Cardiac septum (tissue), 1 donor: ENCODE results near the gene SWAP70. TPM values are rescaled to one million over a fixed set of nuclear protein-coding genes. Genes with fewer than 3 reads are reported as not detected.
"Not testable (repeated sequence)": the region's sequence is repeated elsewhere in the genome, so short reads cannot be mapped to it uniquely, and the experiment has no call there.

Experiments
- DNase-seq: peaks from one replicate; pipeline ENCODE4 v3.0.0-alpha.2; 2020; ENCODE audit warnings: low spot score
- intact Hi-C: fragments of 100-400 bp; cut with DNase I; formaldehyde crosslinking; loops from one replicate; pipeline ENCODE4 v1.14.0; 2022
- long read RNA-seq: library from polyadenylated mRNA; unstranded; transcript quantifications from one replicate; pipeline ENCODE4 v2.0.0, GENCODE V29; 2021
- total RNA-seq: library from RNA; stranded (reverse); fragmentation: NEBNext Ultra II Directional; extraction: Animal tissue kit (Norgen Biotek cat#: 25700); gene quantifications from one replicate; pipeline ENCODE4 v1.2.1, GENCODE V29; 2021
- donor health status: DM: no; HTN: no; CAD: no.

SWAP70 gene
- total RNA-seq, result 27.6 TPM
- long read RNA-seq, full-length matches to known transcripts, result 66 of 102 reads
- long read RNA-seq, partial matches to known transcripts, result 23 of 102 reads
- long read RNA-seq, other reads (novel, unspliced or antisense), result 13 of 102 reads

DNA sequence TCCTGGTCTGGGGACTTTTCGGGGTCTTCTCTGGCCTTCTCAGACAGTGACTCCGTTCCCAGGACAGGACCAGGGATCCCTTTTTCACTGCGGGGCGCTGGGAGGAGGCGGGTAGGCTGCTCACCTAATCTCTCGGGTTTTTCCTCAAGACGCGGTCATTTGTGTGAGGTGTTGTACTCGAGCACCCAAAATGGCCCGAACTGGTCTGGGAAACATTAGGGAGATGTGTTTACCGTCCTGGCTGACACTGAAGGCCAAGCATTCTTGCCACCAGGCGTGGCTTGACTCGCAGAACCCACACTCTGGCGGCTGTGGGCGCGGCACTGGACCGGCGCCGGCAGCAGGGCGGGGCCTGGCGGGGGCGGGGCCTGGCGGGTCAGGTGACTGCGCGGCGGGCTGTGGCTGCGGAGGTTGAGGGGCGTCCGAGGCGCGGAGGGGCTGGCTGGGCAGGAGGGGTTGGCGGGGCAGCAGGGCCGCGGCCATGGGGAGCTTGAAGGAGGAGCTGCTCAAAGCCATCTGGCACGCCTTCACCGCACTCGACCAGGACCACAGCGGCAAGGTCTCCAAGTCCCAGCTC is at the start of gene SWAP70:
TSS of gene SWAP70 (plus strand) at position 379 of the 577 bp plus-strand sequence. CDS start at position 482, 103 bp downstream.
- peak; percentile 96 for DNase-seq
- intact Hi-C loops, result loop anchor here (2.0 to 5.0 kb wide), 4 partner anchors 25 to 91 kb away; partner anchors contain the start of gene WEE1

DNA sequence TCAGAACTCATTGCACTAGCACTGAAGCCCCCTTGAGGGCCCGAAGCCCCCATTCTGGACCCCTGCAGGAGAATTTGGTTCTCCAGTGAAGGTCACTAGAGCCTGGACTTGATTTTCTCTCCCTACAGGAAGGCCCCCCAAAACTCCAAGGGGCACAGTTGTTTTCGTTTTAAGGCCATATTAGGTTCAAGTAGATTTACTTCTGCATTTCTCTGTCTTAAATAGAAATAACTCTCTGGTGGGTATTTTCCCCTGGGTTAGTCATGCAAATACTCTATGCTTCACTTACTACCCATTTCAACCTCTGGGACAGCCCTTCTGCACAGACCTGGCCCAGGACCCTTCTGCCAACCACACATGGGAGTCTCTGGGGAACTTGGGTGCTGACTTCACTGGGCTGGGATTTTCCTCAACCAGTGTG is 48.8 kb upstream of the SWAP70 start:
- DNase-seq, result no peak
- intact Hi-C loops, result loop anchor here (2.0 kb wide), 1 partner anchor 134 kb away; no protein-coding TSS in a partner anchor

DNA sequence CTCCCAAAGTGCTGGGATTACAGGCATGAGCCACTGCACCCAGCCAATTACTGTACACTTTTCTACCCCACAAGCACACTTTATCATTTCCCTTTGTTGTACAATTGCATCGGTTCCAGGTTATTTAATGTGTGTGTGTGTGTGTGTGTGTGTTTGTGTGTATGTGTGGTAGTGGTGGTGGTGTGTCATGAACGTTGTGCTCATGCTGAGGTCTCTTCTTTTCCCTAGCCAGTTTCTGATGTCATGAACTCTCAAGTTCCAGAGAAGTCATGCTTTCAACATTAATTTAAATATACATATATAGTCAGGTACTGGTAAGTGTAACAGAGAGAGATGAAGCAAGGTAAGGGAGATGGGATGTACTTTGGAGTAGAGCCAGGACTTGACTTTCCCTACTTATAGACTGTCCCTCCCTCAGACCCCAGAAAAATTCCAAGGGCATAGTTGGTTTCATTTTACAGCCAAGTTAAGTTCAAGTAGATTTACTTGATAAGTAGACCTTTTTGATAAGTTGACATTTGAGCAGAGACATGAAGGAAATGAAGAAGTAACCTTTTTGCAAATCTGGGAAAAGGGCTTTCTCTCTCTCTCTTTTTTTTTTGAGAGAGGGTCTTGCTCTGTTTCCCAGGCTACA is 47.7 kb upstream of the SWAP70 start:
- no peak for DNase-seq
- intact Hi-C loops, result no loop called here

DNA sequence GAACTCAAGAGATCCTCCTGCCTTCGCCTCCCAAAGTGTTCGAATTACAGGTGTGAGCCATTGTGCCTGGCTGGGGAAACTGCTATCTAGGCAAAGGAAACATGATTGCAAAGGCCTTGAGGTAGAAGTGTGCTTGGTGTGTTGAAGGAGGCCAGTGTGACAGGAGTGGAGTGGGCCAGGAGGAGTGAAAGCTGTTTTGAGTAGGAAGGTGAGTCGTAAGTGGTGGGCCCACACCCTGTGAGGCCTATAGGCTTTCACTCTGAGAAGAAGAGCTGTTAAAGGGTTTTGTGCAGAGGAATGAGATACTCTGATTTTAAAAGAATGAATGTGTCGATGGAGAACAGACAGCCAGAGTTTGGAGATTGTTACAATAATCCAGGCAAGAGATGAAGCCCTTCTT is 47.0 kb upstream of the SWAP70 start:
- DNase-seq, result no peak
- intact Hi-C loops, result no loop called here

GRCh38 chr11:9617940-9618339 is 45.9 kb upstream of the SWAP70 start:
- no peak for DNase-seq
- intact Hi-C loops, result no loop called here

- intact Hi-C loops, result no loop called here
These were observed 44.9 kb upstream of the SWAP70 start for GRCh38 chr11:9619004-9619403.

DNA sequence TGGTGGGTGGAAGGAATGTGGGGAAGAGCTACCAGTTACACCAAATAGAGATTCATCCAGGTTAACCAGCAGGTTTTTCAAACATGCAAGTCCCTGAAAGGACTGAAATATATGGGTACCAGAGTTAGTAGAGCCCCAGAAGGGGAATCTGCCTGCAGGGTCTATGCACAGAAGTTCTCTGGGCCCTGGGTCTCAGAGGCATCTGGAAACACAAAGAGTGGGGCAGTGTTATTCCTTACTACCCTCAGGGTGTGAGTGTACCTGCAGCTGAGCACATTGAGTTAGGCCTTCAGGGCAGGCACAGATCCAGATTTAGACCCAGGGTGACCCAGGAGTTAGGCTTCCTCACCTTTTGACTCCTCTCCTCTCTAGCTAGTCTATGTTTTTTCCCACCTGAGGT is 43.9 kb upstream of the SWAP70 start:
- DNase-seq, result no peak
- intact Hi-C loops, result no loop called here

More at GRCh38 chr11:9619004-9619403, 44.9 kb upstream of the SWAP70 start:
- no peak for DNase-seq

GRCh38 chr11:9622353-9622752 is 41.5 kb upstream of the SWAP70 start:
- DNase-seq, intact Hi-C loops: not testable (repeated sequence)

- intact Hi-C loops, DNase-seq: not testable (repeated sequence)
These were observed 40.8 kb upstream of the SWAP70 start for GRCh38 chr11:9623053-9623452.

DNA sequence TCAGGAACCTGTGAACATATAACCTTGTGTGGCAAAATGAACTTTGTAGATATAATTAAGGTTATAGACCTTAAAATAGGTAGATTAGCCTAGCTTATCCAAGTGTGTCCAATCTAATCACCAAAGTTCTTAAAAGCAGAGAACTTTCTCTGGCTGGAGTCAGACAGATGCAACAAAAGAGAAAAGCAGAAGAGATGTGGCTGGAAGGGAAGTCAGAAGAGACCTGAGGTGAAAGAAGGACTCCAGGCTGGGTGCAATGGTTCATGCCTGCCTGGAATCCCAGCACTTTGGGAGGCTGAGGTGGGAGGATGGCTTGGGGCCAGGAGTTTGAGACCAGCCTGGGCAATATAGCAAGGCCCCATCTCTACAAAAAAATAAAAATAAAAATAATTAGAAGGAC is 39.4 kb upstream of the SWAP70 start:
- intact Hi-C loops, result no loop called here
- DNase-seq, result no peak

DNA sequence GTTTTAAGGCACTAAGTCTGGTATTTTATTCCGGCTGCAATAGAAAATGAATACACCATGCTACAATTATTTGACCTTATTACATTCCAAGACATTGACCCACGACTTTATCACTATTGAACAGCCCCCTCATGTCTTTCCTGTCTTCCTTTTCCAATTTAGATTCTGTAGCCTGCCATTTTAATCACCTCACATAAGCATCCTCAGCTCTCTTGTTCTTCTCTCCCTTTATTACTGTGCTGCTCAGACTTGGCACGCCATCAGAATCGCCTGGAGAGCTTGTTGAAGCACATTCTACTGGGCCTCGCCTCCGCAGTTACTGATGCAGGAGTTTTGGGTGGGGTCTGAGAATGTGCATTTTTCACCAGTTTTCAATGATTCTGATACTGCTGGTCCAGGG is 38.7 kb upstream of the SWAP70 start:
- DNase-seq, result no peak
- intact Hi-C loops, result no loop called here

GRCh38 chr11:9625728-9626127 is 38.1 kb upstream of the SWAP70 start:
- DNase-seq, result no peak
- intact Hi-C loops, result no loop called here

DNA sequence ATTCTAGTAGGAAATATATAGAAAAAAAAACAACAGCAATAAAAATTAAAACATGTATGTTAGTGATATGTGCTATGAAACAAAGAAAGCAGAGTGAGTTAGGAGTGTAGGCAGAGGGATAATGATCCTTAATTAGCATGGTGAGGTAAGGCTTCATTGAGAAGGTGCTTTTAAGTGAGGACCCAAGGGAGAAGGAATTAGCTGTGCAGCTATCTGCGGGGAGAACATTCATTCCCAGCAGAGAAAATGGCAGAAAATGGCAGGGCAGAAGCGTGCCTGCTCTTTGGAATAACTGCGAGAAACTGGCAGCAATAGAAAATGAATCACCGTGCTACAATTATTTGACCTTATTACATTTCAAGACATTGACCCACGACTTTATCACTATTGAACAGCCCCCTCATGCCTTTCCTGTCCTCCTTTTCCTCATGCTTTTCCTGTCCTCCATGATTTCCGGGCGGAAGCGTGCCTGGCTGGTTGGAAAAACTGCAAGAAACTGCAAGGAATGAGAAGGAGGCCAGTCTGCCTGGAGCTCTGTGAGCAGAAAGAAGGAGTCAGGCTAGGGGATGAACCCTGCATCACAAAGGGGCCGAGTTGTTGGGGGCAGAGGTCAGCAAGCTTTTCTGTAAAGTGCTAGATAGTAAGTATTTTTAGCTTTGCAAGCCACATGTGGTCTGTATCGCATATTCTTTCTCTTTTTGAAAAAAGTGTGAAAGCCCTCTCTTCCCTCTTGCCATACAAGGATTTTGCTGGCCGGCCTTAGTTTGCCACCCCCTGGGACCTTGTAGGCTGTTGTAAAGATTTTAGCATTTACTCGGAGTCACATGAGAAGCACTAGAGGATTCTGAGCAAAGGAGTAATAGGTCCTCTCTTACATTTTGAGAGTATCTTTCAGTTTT is 37.1 kb upstream of the SWAP70 start:
- no peak for DNase-seq
- intact Hi-C loops, result no loop called here

DNA sequence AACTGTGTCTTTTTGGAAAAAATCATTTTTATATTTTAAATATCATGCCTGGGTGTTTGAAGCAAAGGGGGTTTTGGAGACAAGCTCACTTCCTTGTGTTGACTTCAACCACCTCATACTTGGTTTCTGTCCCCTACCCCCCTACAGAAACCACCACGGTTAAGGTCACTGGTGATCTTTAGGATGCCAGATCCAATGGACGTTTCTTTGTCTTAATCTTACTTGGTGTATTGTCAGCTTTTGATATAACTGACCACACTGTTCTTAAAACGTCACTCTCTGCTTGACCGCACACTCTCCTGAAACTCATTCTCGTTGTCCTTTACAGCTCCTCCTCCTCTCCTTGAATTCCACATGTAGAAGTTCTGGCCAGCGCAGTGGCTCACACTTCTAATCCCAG is 34.8 kb upstream of the SWAP70 start:
- intact Hi-C loops, result no loop called here
- no peak for DNase-seq

DNA sequence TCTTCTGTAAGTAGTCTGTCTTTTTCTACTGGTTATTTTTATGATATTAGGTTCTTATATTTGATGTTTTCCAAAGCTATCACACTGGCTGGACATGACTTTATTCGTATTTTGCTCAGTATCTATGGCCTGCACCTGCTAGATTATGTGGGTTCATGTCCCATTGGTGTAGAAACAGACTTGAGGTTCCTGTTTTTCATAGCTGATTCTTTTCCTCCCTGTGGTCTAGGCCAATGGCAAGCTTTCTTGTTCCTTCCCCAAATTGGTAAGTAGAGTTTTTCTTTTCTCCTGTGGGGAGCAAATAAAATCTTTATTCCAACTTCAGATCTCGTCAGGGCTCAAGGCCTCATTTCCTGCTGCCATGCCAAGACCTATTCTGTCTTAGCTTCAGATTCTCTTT is 30.2 kb upstream of the SWAP70 start:
- DNase-seq, result no peak
- intact Hi-C loops, result no loop called here

GRCh38 chr11:9636691-9637090 is 27.2 kb upstream of the SWAP70 start:
- intact Hi-C loops, result no loop called here
- DNase-seq, result no peak

DNA sequence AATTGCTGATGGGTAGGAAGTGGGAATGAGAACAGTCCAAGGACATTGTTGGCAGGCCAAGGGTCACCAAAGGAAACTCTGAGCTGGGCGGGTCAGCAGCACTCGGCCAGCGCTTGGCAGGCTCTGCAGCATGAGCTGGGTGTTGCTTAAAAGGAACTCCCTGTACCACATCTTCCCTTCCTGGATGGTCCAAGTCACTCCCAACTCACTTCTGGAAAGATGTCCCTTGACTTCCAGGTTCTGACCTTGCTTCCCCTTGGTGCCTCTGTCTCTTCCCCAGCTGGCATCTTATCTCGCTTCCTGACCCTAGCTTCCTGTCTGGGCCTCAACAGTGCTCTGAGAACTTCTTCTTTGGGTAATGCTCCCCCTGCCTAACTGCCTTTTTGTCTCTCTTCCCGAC is 24.8 kb upstream of the SWAP70 start:
- intact Hi-C loops, result no loop called here

DNA sequence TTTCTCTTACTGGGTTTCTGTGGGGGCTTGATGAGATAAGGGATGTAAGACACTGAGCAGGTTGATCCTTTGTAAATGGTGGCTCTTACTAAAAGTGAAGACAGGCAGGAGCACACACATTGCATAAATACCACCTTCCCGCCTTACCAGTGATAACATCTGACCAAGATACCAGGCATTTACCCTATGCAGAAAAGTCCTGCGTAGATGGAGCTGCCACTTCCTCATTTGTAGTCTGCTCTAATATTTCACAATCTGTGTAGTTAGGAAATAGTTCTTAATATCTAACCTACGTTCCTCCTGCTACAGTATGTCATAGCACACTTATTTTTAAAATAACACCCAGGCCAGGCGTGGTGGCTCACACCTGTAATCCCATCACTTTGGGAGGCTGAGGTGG is 23.9 kb upstream of the SWAP70 start:
- intact Hi-C loops, result no loop called here
- DNase-seq, result no peak

More for the DNA sequence above, 24.8 kb upstream of the SWAP70 start:
- DNase-seq, result no peak

DNA sequence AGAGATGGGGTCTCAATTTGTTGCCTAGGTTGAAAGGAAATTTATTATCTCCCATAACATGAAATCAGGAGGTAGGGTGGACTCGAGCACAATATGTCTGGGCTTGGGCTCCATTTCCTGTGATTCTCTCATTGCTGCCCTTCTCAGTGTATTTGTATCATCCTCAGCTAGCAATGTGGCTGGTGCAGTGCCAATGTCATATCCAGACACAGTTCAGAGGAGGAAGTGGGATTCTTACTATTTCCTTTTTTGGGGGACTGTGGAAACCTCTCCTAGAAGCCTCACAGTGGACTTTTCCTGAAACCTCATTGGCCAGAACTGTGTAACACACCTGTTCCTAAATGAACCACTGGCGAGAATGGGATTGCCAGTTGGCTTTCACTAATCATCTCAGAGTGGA is 21.0 kb upstream of the SWAP70 start:
- no peak for DNase-seq
- intact Hi-C loops, result no loop called here

DNA sequence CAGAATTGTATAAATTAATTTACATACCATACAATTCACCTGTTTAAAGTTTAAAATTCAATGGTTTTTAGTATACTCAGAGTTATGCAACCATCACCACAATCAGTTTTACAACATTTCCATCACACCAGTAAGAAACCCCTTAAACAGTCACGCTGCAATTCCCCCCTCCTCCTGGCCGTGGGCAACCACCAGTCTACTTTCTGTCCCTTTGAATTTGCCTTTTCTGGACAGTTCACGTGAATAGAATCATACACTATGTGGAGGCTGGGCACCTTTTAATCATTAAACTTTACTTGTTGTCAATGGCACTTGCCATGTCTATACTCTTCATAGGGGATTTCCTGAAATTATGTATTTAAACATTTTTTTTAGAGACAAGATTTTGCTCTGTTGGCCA is 20.1 kb upstream of the SWAP70 start:
- no peak for DNase-seq
- intact Hi-C loops, result no loop called here
